ENCODE data around the gene WBP1.
A peak's percentile ranks its signal among the peaks of the same experiment; 100 is the strongest.

Gene WBP1

DNA sequence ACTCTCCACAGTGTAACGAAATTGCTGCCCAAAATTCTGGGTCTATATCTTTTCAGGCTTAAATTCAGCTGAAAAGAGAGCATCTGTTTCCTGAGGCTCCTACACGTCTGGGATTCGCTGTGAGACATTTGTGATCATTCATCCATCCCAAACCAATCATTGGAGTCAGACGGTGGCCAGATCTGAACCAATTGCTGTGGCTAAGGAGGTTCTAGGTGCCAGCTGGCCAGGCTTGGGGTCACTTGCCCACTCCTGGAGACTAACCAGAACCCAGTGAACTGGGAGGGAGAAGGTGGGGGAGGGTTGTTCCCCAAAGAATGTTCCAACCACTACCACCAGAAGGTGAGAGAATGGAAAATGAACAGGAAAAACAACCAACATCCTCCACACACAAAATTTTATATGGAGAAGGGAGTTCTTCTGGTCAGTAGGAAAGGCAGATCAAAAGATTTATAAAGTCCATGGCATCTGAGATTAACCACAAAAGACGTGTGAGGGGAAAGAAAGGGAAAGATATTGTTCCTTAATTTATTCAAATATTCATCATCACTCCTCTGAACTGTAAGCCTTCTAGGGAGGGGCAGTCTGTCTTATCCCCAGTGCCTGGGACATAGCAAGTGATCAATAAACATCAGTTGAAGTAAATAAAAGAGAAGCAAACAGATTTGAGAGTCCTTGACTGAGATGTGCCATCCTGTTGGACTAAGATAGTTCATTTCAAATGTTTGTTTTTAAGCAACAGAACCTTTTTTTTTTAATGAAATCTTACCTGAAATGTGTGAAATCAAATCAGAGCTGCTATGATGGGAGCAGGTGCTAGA lies 13.5 kb upstream of the WBP1 start:
- Histone ChIP-seq H3K27ac (ENCODE audit: low read depth, low read length) (no peak overlapping the region), H3K9ac (ENCODE audit: low read length) (no peak overlapping the region), H4K8ac (ENCODE audit: low read depth, low read length) (no peak overlapping the region), H2BK15ac (replicated peaks; ENCODE audit: low read depth) (no peak overlapping the region), H3K79me1 (ENCODE audit: low read length) (peaks cover 4% of the 10 kb centered on the region), H3K56ac (ENCODE audit: low read length) (no peak overlapping the region), H2AK5ac (ENCODE audit: low read length) (no peak overlapping the region), H4K5ac (ENCODE audit: low read length) (no peak overlapping the region), H3K4ac (ENCODE audit: low read depth, low read length) (no peak overlapping the region), H3K4me2 (ENCODE audit: low read length) (no peak overlapping the region), H3K4me3 (ENCODE audit: low read length) (no peak overlapping the region), H3K4me1 (ENCODE audit: control insufficient read depth, low read depth, low read length) (peaks cover under 1% of the 10 kb centered on the region), H3K36me3 (ENCODE audit: control insufficient read depth, insufficient read depth, low read length) (no peaks in the 10 kb centered on the region), H2BK5ac (ENCODE audit: low read length) (no peak overlapping the region), H3K23ac (ENCODE audit: low read length) (no peak overlapping the region), H3K27me3 (ENCODE audit: insufficient read depth, low read length, poor library complexity) (no peaks in the 10 kb centered on the region), H3K79me2 (ENCODE audit: control insufficient read depth, insufficient read depth, low read length) (peaks cover 10% of the 10 kb centered on the region), H3K18ac (ENCODE audit: low read length) (no peak overlapping the region), H2BK120ac (ENCODE audit: low read depth, low read length) (no peak overlapping the region)
- no CpG with 5 or more reads among the region's 5 CpGs for WGBS (ENCODE audit: extremely low coverage, insufficient coverage, low lambda C conversion rate)
- DNase-seq, result no peak

DNA sequence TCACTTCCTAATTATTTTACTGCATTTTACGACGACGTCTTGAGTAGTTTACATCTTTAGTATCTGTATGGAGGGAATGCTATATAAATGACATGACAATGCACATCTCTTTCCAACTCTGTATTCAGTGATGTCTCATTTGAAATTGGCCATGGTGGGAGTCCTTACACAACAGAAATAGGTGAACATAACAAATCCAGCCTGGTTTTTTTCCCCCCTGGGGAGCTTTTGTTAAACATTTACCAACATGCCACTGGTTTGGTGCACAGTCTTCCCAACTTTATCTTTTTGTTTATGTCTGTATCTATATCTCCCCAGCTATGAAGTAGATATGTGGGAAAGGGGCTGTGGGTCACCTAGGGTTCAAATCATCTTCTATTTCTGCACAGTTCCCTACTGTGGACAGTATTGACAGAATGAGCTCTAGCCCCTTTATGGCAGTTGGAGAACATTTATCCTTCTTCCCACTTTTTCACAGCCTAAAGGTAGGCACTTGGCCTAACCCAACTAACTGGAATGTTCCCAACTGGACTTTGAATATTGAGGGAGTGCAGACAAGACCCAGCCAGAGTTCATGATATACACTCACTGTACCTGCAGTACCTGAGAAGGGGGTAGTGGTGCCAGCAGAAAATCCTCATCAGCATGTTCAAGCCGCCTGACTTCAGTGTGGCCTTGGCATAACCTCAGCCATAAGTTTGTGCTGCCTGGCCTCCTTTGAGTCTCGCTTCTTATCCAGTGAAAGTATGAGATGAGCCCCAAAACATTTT lies 10.8 kb upstream of the WBP1 start:
- no peak overlapping the region for H4K5ac ChIP-seq (ENCODE audit: low read length)
- H4K8ac ChIP-seq (ENCODE audit: low read depth, low read length), result no peak overlapping the region
- DNase-seq, result no peak
- no CpG with 5 or more reads among the region's 5 CpGs for WGBS (ENCODE audit: extremely low coverage, insufficient coverage, low lambda C conversion rate)
- no peak overlapping the region for H2BK120ac ChIP-seq (ENCODE audit: low read depth, low read length)
- no peak overlapping the region for H3K9ac ChIP-seq (ENCODE audit: low read length)
- no peak overlapping the region for H2AK5ac ChIP-seq (ENCODE audit: low read length)
- no peaks in the 10 kb centered on the region for H3K79me2 ChIP-seq (ENCODE audit: control insufficient read depth, insufficient read depth, low read length)
- no peaks in the 10 kb centered on the region for H3K36me3 ChIP-seq (ENCODE audit: control insufficient read depth, insufficient read depth, low read length)
- H3K18ac ChIP-seq (ENCODE audit: low read length), result no peak overlapping the region
- no peak overlapping the region for H3K27ac ChIP-seq (ENCODE audit: low read depth, low read length)
- H3K79me1 ChIP-seq (ENCODE audit: low read length), result no peaks in the 10 kb centered on the region
- no peaks in the 10 kb centered on the region for H3K4me1 ChIP-seq (ENCODE audit: control insufficient read depth, low read depth, low read length)
- H2BK5ac ChIP-seq (ENCODE audit: low read length), result no peak overlapping the region
- no peak overlapping the region for H3K4ac ChIP-seq (ENCODE audit: low read depth, low read length)
- no peak overlapping the region for H3K56ac ChIP-seq (ENCODE audit: low read length)
- no peaks in the 10 kb centered on the region for H3K27me3 ChIP-seq (ENCODE audit: insufficient read depth, low read length, poor library complexity)
- no peak overlapping the region for H2BK15ac ChIP-seq (replicated peaks; ENCODE audit: low read depth)
- H3K4me3 ChIP-seq (ENCODE audit: low read length), result no peak overlapping the region
- no peak overlapping the region for H3K4me2 ChIP-seq (ENCODE audit: low read length)
- no peak overlapping the region for H3K23ac ChIP-seq (ENCODE audit: low read length)

DNA sequence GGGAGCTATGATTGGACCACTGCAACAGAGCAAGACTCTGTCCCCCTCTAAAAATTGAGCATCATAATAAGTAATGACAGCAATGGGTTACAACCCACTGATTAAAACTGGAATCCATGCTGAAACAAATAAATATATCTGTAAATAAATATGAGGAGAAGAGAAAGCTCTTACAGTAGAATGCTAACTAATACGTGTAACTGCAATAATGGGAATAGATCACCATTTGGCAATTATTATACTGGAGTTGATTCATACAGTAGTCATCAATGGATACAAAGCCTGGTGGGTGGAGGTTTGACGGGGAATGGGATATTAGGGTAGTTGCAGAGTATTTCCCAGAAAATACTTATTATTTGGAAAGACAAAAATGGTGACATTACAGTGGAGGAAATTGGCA lies 9.5 kb upstream of the WBP1 start:
- H3K23ac ChIP-seq (ENCODE audit: low read length), result no peak overlapping the region
- no CpG with 5 or more reads among the region's 2 CpGs for WGBS (ENCODE audit: extremely low coverage, insufficient coverage, low lambda C conversion rate)
- H3K36me3 ChIP-seq (ENCODE audit: control insufficient read depth, insufficient read depth, low read length), result no peaks in the 10 kb centered on the region
- H3K4me3 ChIP-seq (ENCODE audit: low read length), result no peak overlapping the region
- H3K4me2 ChIP-seq (ENCODE audit: low read length), result no peak overlapping the region
- no peak overlapping the region for H2AK5ac ChIP-seq (ENCODE audit: low read length)
- H4K5ac ChIP-seq (ENCODE audit: low read length), result no peak overlapping the region
- no peak overlapping the region for H2BK15ac ChIP-seq (replicated peaks; ENCODE audit: low read depth)
- no peak for DNase-seq
- no peak overlapping the region for H2BK5ac ChIP-seq (ENCODE audit: low read length)
- H4K8ac ChIP-seq (ENCODE audit: low read depth, low read length), result no peak overlapping the region
- H3K27ac ChIP-seq (ENCODE audit: low read depth, low read length), result no peak overlapping the region
- H2BK120ac ChIP-seq (ENCODE audit: low read depth, low read length), result no peak overlapping the region
- H3K4me1 ChIP-seq (ENCODE audit: control insufficient read depth, low read depth, low read length), result no peaks in the 10 kb centered on the region
- H3K79me2 ChIP-seq (ENCODE audit: control insufficient read depth, insufficient read depth, low read length), result no peaks in the 10 kb centered on the region
- no peak overlapping the region for H3K9ac ChIP-seq (ENCODE audit: low read length)
- H3K18ac ChIP-seq (ENCODE audit: low read length), result no peak overlapping the region
- H3K79me1 ChIP-seq (ENCODE audit: low read length), result no peaks in the 10 kb centered on the region
- no peak overlapping the region for H3K4ac ChIP-seq (ENCODE audit: low read depth, low read length)
- H3K56ac ChIP-seq (ENCODE audit: low read length), result no peak overlapping the region
- no peaks in the 10 kb centered on the region for H3K27me3 ChIP-seq (ENCODE audit: insufficient read depth, low read length, poor library complexity)

DNA sequence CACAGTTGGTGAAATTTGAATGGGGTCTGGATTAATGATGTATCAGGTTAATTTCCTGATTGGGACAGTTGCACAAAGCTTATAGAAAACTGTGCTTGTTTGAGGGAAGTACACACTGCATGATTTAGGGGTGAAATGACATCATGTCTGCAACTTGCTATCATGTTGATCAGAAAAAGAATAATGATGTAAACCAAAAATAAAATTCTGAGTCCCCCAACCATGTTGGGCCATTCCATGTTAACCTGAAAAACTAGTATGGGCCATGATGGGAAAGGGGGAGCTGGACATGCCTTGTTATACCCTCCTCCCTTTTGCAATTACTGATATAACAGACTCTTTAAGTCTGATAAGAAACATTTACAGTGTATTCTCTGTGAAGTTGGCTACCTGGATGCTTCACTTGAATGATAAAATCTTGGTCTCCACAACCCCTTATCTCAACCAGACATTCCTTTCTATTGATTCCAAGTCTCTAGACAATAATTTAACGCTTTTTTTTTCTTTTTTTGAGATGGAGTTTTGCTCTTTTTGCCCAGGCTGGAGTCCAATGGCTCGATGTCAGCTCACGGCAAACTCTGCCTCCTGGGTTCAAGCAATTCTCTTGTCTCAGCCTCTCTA lies 7.6 kb upstream of the WBP1 start:
- Histone ChIP-seq H3K18ac (ENCODE audit: low read length) (no peak overlapping the region), H3K79me2 (ENCODE audit: control insufficient read depth, insufficient read depth, low read length) (peaks cover 2% of the 10 kb centered on the region), H2BK5ac (ENCODE audit: low read length) (no peak overlapping the region), H3K23ac (ENCODE audit: low read length) (no peak overlapping the region), H3K4me2 (ENCODE audit: low read length) (no peak overlapping the region), H4K5ac (ENCODE audit: low read length) (no peak overlapping the region), H4K8ac (ENCODE audit: low read depth, low read length) (no peak overlapping the region), H3K4me1 (ENCODE audit: control insufficient read depth, low read depth, low read length) (peaks cover 2% of the 10 kb centered on the region), H3K4me3 (ENCODE audit: low read length) (no peak overlapping the region), H3K9ac (ENCODE audit: low read length) (no peak overlapping the region), H3K4ac (ENCODE audit: low read depth, low read length) (no peak overlapping the region), H2BK15ac (replicated peaks; ENCODE audit: low read depth) (no peak overlapping the region), H3K27ac (ENCODE audit: low read depth, low read length) (no peak overlapping the region), H2AK5ac (ENCODE audit: low read length) (no peak overlapping the region), H3K79me1 (ENCODE audit: low read length) (peaks cover 3% of the 10 kb centered on the region), H3K36me3 (ENCODE audit: control insufficient read depth, insufficient read depth, low read length) (no peaks in the 10 kb centered on the region), H2BK120ac (ENCODE audit: low read depth, low read length) (no peak overlapping the region), H3K27me3 (ENCODE audit: insufficient read depth, low read length, poor library complexity) (no peaks in the 10 kb centered on the region), H3K56ac (ENCODE audit: low read length) (no peak overlapping the region)
- no peak for DNase-seq
- WGBS (ENCODE audit: extremely low coverage, insufficient coverage, low lambda C conversion rate), result no CpG with 5 or more reads among the region's 3 CpGs

DNA sequence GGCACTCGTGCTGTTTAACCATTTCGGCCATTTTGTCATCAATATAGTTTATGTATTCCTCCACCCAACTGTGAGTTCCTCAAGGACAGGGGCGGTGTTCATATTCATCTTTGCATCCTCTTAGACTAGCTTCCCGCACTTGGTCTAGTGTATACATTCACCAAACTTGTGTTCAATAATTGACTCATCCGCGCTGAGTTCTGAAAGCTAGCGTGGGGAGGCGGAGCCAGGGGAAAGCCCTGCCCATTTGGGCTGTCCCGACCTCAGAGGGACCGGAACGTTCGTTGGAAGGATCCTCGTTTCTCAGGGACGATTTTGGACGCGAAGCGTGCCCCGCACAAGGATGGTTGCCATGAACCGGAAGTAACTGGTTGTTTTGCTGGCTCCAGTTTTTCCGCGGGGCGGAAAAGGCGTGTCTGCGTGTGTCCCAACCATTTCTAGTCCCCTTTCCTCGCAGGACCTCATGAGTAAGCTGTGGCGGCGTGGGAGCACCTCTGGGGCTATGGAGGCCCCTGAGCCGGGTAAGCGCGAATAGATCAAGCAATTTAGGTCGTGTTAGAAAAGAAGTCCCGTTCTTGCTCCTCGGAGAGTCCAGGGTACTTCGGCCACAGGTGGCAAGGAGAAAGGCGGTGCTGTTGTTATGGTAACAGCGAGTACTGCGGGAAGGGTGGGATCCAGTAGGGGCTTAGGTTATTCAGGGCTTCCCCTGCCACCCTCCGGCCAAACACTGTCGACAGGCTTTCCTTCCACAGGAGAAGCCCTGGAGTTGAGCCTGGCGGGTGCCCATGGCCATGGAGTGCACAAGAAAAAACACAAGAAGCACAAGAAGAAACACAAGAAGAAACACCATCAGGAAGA lies 3.4 kb upstream of the WBP1 start, which contains the start of gene INO80B:
TSS of gene INO80B (plus strand) at position 434 of the 858 bp plus-strand sequence. CDS start at position 464, 30 bp downstream.
- Histone ChIP-seq H4K8ac (ENCODE audit: low read depth, low read length) (peak within 1 kb of the TSS; percentile 57), H3K4me2 (ENCODE audit: low read length) (peak within 1 kb of the TSS; percentile 86), H3K4me1 (ENCODE audit: control insufficient read depth, low read depth, low read length) (peaks cover 6% of the 10 kb centered on the region), H2BK120ac (ENCODE audit: low read depth, low read length) (no peak within 1 kb of the TSS), H3K27ac (ENCODE audit: low read depth, low read length) (no peak within 1 kb of the TSS), H3K4ac (ENCODE audit: low read depth, low read length) (no peak within 1 kb of the TSS), H3K36me3 (ENCODE audit: control insufficient read depth, insufficient read depth, low read length) (no peaks in the 10 kb centered on the region), H2AK5ac (ENCODE audit: low read length) (no peak within 1 kb of the TSS), H3K4me3 (ENCODE audit: low read length) (peak within 1 kb of the TSS; percentile 75), H2BK5ac (ENCODE audit: low read length) (no peak within 1 kb of the TSS), H4K5ac (ENCODE audit: low read length) (no peak within 1 kb of the TSS), H3K56ac (ENCODE audit: low read length) (peak within 1 kb of the TSS; percentile 87), H3K18ac (ENCODE audit: low read length) (no peak within 1 kb of the TSS), H3K79me2 (ENCODE audit: control insufficient read depth, insufficient read depth, low read length) (peaks cover 9% of the 10 kb centered on the region), H3K9ac (ENCODE audit: low read length) (peak within 1 kb of the TSS; percentile 72), H2BK15ac (replicated peaks; ENCODE audit: low read depth) (no peak within 1 kb of the TSS), H3K27me3 (ENCODE audit: insufficient read depth, low read length, poor library complexity) (no peaks in the 10 kb centered on the region), H3K79me1 (ENCODE audit: low read length) (peaks cover 10% of the 10 kb centered on the region), H3K23ac (ENCODE audit: low read length) (no peak within 1 kb of the TSS)
- WGBS (ENCODE audit: extremely low coverage, insufficient coverage, low lambda C conversion rate), result no CpG with 5 or more reads among the region's 40 CpGs
- peak; percentile 98 for DNase-seq
